ENCODE measurements around the gene APOBEC3H. TPM values are rescaled to one million over a fixed set of nuclear protein-coding genes. Genes with fewer than 3 reads are reported as not detected.

APOBEC3H gene
- total and polyA plus RNA-seq, 8 donors = 0.63 to 7.8 TPM; not detected in 6

- no peak overlapping the region for H3K4me3 ChIP-seq
- no peak for DNase-seq
- no peaks in the 10 kb centered on the region for H3K9me3 ChIP-seq
- H3K36me3 ChIP-seq = no peaks in the 10 kb centered on the region
- peak overlapping the region in 1 of 5 donors; percentile 54 for H3K27ac ChIP-seq
- H3K4me1 ChIP-seq = peaks cover 0 to 16% (median 10%) of the 10 kb centered on the region in 4 donors
- peaks cover 0 to 17% (median 0%) of the 10 kb centered on the region in 3 donors for H3K27me3 ChIP-seq
- intact Hi-C loops (cut with DNase I; ENCODE audit: low total_unique reads) = no loop called here
- 80 to 95% (median 83%) methylated on average over 12 to 14 of the region's 14 CpGs for WGBS, 5 donors
- TF ChIP-seq EP300 (IDR thresholded peaks at IDR 0.05) (no peak), POLR2A (IDR thresholded peaks at IDR 0.05) (no peak), POLR2AphosphoS5 (IDR thresholded peaks at IDR 0.05) (no peak)
Measured at GRCh38 chr22:39094717-39095389, 2.2 kb upstream of the APOBEC3H start.

- H3K9me3 ChIP-seq = no peaks in the 10 kb centered on the region
- peaks cover 0 to 16% (median 10%) of the 10 kb centered on the region in 4 donors for H3K4me1 ChIP-seq
- DNase-seq = no peak
- peaks cover 0 to 6% (median 0%) of the 10 kb centered on the region in 3 donors for H3K27me3 ChIP-seq
- H3K36me3 ChIP-seq = no peaks in the 10 kb centered on the region
- 76 to 86% (median 86%) methylated on average over 3 of the region's 3 CpGs for WGBS, 5 donors
- intact Hi-C loops (cut with DNase I; ENCODE audit: low total_unique reads) = no loop called here
- no peak for TF ChIP-seq EP300 (IDR thresholded peaks at IDR 0.05)
- TF ChIP-seq CTCF (IDR thresholded peaks at IDR 0.05) = no peak
- no peak overlapping the region for H3K27ac ChIP-seq
- no peak overlapping the region for H3K4me3 ChIP-seq
Measured at GRCh38 chr22:39095971-39096370, 1.1 kb upstream of the APOBEC3H start.

GRCh38 chr22:39098026-39098425 is 982 bp downstream of the APOBEC3H start:
- no peak for DNase-seq
- Histone ChIP-seq H3K9me3 (no peaks in the 10 kb centered on the region), H3K4me3 (no peak overlapping the region), H3K27me3 (no peaks in the 10 kb centered on the region), H3K4me1 (peaks cover 0 to 16% (median 10%) of the 10 kb centered on the region in 4 donors), H3K36me3 (no peaks in the 10 kb centered on the region), H3K27ac (peak overlapping the region in 2 of 5 donors; percentile 10 to 73)
- intact Hi-C loops (cut with DNase I; ENCODE audit: low total_unique reads) = no loop called here
- WGBS, 5 donors = 67 to 76% (median 74%) methylated on average over 6 of the region's 6 CpGs
- TF ChIP-seq EP300 (IDR thresholded peaks at IDR 0.05) = no peak
- no peak for TF ChIP-seq CTCF (IDR thresholded peaks at IDR 0.05)

- TF ChIP-seq POLR2A (IDR thresholded peaks at IDR 0.05) = no peak
- no peak for TF ChIP-seq CTCF (IDR thresholded peaks at IDR 0.05)
- TF ChIP-seq POLR2AphosphoS5 (IDR thresholded peaks at IDR 0.05) = no peak
- no peak for TF ChIP-seq EP300 (IDR thresholded peaks at IDR 0.05)
- Histone ChIP-seq H3K27me3 (no peaks in the 10 kb centered on the region), H3K27ac (peak overlapping the region in 1 of 5 donors; percentile 2), H3K4me1 (peaks cover 0 to 16% (median 10%) of the 10 kb centered on the region in 4 donors), H3K4me3 (no peak overlapping the region), H3K36me3 (no peaks in the 10 kb centered on the region), H3K9me3 (no peaks in the 10 kb centered on the region)
- no peak for DNase-seq
- 71 to 91% (median 85%) methylated on average over 8 of the region's 8 CpGs for WGBS, 5 donors
- intact Hi-C loops (cut with DNase I; ENCODE audit: low total_unique reads) = no loop called here
Measured at GRCh38 chr22:39098576-39098975, 1.5 kb downstream of the APOBEC3H start.

- Histone ChIP-seq H3K27ac (no peak overlapping the region), H3K4me1 (peaks cover 0 to 16% (median 10%) of the 10 kb centered on the region in 4 donors), H3K27me3 (no peaks in the 10 kb centered on the region), H3K9me3 (no peaks in the 10 kb centered on the region), H3K36me3 (no peaks in the 10 kb centered on the region), H3K4me3 (no peak overlapping the region)
- 69 to 85% (median 83%) methylated on average over 4 to 13 of the region's 13 CpGs for whole genome bisulfite sequencing, 5 donors
- TF ChIP-seq POLR2AphosphoS5 (IDR thresholded peaks at IDR 0.05) = no peak
- no peak for TF ChIP-seq EP300 (IDR thresholded peaks at IDR 0.05)
- TF ChIP-seq POLR2A (IDR thresholded peaks at IDR 0.05) = no peak
- no peak for TF ChIP-seq CTCF (IDR thresholded peaks at IDR 0.05)
- no peak for DNase-seq
- intact Hi-C loops (cut with DNase I; ENCODE audit: low total_unique reads) = no loop called here
Measured at GRCh38 chr22:39101226-39101625, 4.2 kb downstream of the APOBEC3H start.
